Measurements from ENCODE around the gene NANS. TPM values are rescaled to one million over a fixed set of nuclear protein-coding genes. Genes with fewer than 3 reads are reported as not detected.

NANS gene
- total RNA-seq, 1 donor from 2014 or later = 61.9 TPM

- H3K27me3 ChIP-seq (ENCODE audit: low read depth) = no peaks in the 10 kb centered on the region
- H3K36me3 ChIP-seq = peaks cover 80% of the 10 kb centered on the region
- DNase-seq (no peak), ATAC-seq (no peak)
- intact Hi-C loops (cut with DNase I) = no loop called here
- H3K9me3 ChIP-seq = no peaks in the 10 kb centered on the region
- TF ChIP-seq CTCF (IDR thresholded peaks at IDR 0.05) = no peak
- H3K4me1 ChIP-seq = peaks cover 17% of the 10 kb centered on the region
- no peak overlapping the region for H3K27ac ChIP-seq
- no peak overlapping the region for H3K4me3 ChIP-seq
Observed at GRCh38 chr9:98080780-98081179, 24.2 kb downstream of the NANS start.

- peaks cover 89% of the 10 kb centered on the region for H3K36me3 ChIP-seq
- peak; percentile 64 for DNase-seq
- peak overlapping the region; percentile 22 for H3K27ac ChIP-seq
- peaks cover 10% of the 10 kb centered on the region for H3K4me1 ChIP-seq
- H3K9me3 ChIP-seq = no peaks in the 10 kb centered on the region
- intact Hi-C loops (cut with DNase I) = no loop called here
- no peaks in the 10 kb centered on the region for H3K27me3 ChIP-seq (ENCODE audit: low read depth)
- H3K4me3 ChIP-seq = no peak overlapping the region
- ATAC-seq = peak; percentile 66 to 70
- no peak for TF ChIP-seq CTCF (IDR thresholded peaks at IDR 0.05)
Observed at GRCh38 chr9:98081477-98082219, 25.1 kb downstream of the NANS start.

GRCh38 chr9:98083061-98083501 lies 26.5 kb downstream of the NANS start:
- Histone ChIP-seq H3K9me3 (no peaks in the 10 kb centered on the region), H3K4me3 (no peak overlapping the region), H3K27me3 (ENCODE audit: low read depth) (no peaks in the 10 kb centered on the region), H3K27ac (no peak overlapping the region), H3K4me1 (peaks cover 10% of the 10 kb centered on the region), H3K36me3 (peaks cover 89% of the 10 kb centered on the region)
- no peak for TF ChIP-seq CTCF (IDR thresholded peaks at IDR 0.05)
- peak; percentile 4 to 54 for ATAC-seq
- intact Hi-C loops (cut with DNase I) = no loop called here
- no peak for DNase-seq

GRCh38 chr9:98083566-98084183 lies 27.1 kb downstream of the NANS start:
- Histone ChIP-seq H3K27me3 (ENCODE audit: low read depth) (no peaks in the 10 kb centered on the region), H3K27ac (no peak overlapping the region), H3K9me3 (no peaks in the 10 kb centered on the region), H3K36me3 (peaks cover 84% of the 10 kb centered on the region), H3K4me1 (peaks cover 10% of the 10 kb centered on the region), H3K4me3 (no peak overlapping the region)
- ATAC-seq (no peak), DNase-seq (no peak)
- no peak for TF ChIP-seq CTCF (IDR thresholded peaks at IDR 0.05)
- intact Hi-C loops (cut with DNase I) = no loop called here

GRCh38 chr9:98084396-98084795 lies 27.9 kb downstream of the NANS start:
- no peak for DNase-seq
- Histone ChIP-seq H3K36me3 (peaks cover 77% of the 10 kb centered on the region), H3K4me1 (peaks cover 10% of the 10 kb centered on the region), H3K9me3 (no peaks in the 10 kb centered on the region), H3K27ac (no peak overlapping the region), H3K27me3 (ENCODE audit: low read depth) (no peaks in the 10 kb centered on the region), H3K4me3 (no peak overlapping the region)
- no peak for ATAC-seq
- TF ChIP-seq CTCF (IDR thresholded peaks at IDR 0.05) = no peak
- intact Hi-C loops (cut with DNase I) = no loop called here
